Neural progenitor cell (in vitro differentiated cells): ENCODE results near the gene GIPC2. TPM values are rescaled to one million over a fixed set of nuclear protein-coding genes. Genes with fewer than 3 reads are reported as not detected.
A peak's percentile ranks its signal among the peaks of the same experiment; 100 is the strongest.

Experiments used
- DNase-seq: peaks from one replicate; pipeline ENCODE4 v3.0.0-alpha.2; 2016; ENCODE audit warnings: low spot score
- H2AFZ ChIP-seq: fragments of 200-600 bp; sonication (generic); replicated peaks from 2 replicates; pipeline ENCODE4 v1.6.1; 2016; ENCODE audit warnings: antibody characterized with exemption
- H3F3A ChIP-seq: fragments of 200-600 bp; sonication (generic); 2 replicates; pipeline ENCODE4 v1.6.1; 2016; ENCODE audit warnings: antibody characterized with exemption, low read depth
- H3K27ac ChIP-seq: fragments of 200-600 bp; sonication (generic); 2 replicates; pipeline ENCODE4 v1.5.1; 2016; ENCODE audit warnings: mild to moderate bottlenecking
- H3K27me3 ChIP-seq: fragments of 200-600 bp; sonication (generic); 2 replicates; pipeline ENCODE4 v1.6.1; 2016; ENCODE audit warnings: mild to moderate bottlenecking, moderate library complexity
- H3K36me3 ChIP-seq: fragments of 200-600 bp; sonication (generic); 2 replicates; pipeline ENCODE4 v1.5.1; 2016
- H3K4me1 ChIP-seq: fragments of 200-600 bp; sonication (generic); 2 replicates; pipeline ENCODE4 v1.6.1; 2016; ENCODE audit warnings: mixed run types
- H3K4me2 ChIP-seq: fragments of 200-600 bp; sonication (generic); 2 replicates; pipeline ENCODE4 v1.6.1; 2016
- H3K4me3 ChIP-seq: fragments of 200-600 bp; sonication (generic); 2 replicates; pipeline ENCODE4 v1.5.1; 2016
- H3K79me2 ChIP-seq: fragments of 200-600 bp; sonication (generic); 2 replicates; pipeline ENCODE4 v1.6.1; 2016; ENCODE audit warnings: low read depth
- H3K9ac ChIP-seq: fragments of 200-600 bp; sonication (generic); 2 replicates; pipeline ENCODE4 v1.6.1; 2016
- H3K9me3 ChIP-seq: fragments of 200-600 bp; sonication (generic); 2 replicates; pipeline ENCODE4 v1.5.1; 2016; ENCODE audit warnings: low read depth
- H4K20me1 ChIP-seq: fragments of 200-600 bp; sonication (generic); 2 replicates; pipeline ENCODE4 v1.6.1; 2016; ENCODE audit warnings: low read depth
- H3K27ac Mint-ChIP-seq: 3 replicates; pipeline ENCODE4 v1.8.0; 2021; ENCODE audit warnings: mixed read lengths
- H3K27me3 Mint-ChIP-seq: 2 replicates; pipeline ENCODE4 v1.8.0; 2022; ENCODE audit warnings: low read depth, mild to moderate bottlenecking, inconsistent platforms, moderate library complexity, mixed read lengths; ENCODE audit not compliant: insufficient read depth
- H3K36me3 Mint-ChIP-seq: 3 replicates; pipeline ENCODE4 v1.8.0; 2021; ENCODE audit warnings: mixed read lengths
- H3K4me1 Mint-ChIP-seq: 3 replicates; pipeline ENCODE4 v1.8.0; 2021; ENCODE audit warnings: mixed read lengths
- H3K4me3 Mint-ChIP-seq: 3 replicates; pipeline ENCODE4 v1.8.0; 2021; ENCODE audit warnings: mild to moderate bottlenecking, moderate library complexity, mixed read lengths
- H3K9me3 Mint-ChIP-seq: 3 replicates; pipeline ENCODE4 v1.8.0; 2020; ENCODE audit warnings: mixed read lengths
- EZH2 ChIP-seq: fragments of 200-600 bp; sonication (generic); IDR thresholded peaks from 2 replicates; pipeline ENCODE4 v1.6.1; 2017; ENCODE audit warnings: antibody characterized with exemption, mild to moderate bottlenecking, moderate library complexity
- EZH2phosphoT487 ChIP-seq: fragments of 200-600 bp; sonication (generic); IDR thresholded peaks from 2 replicates; pipeline ENCODE4 v1.6.1; 2017; ENCODE audit warnings: antibody characterized with exemption
- total RNA-seq: library from RNA; depleted of rRNA; stranded (reverse); fragments of >200 nt; gene quantifications from 2 replicates; pipeline ENCODE4 v1.2.3, GENCODE V29; 2015; ENCODE audit warnings: low replicate concordance
- TF ChIP-seq, protein P1 (sequence below): fragments of 200-600 bp; sonication (generic); IDR thresholded peaks from 2 replicates; pipeline ENCODE4 v1.5.1; 2017; ENCODE audit warnings: antibody characterized with exemption, mild to moderate bottlenecking

The GIPC2 gene
- total RNA-seq, 1 donor from 2014 or later = not detected

DNA sequence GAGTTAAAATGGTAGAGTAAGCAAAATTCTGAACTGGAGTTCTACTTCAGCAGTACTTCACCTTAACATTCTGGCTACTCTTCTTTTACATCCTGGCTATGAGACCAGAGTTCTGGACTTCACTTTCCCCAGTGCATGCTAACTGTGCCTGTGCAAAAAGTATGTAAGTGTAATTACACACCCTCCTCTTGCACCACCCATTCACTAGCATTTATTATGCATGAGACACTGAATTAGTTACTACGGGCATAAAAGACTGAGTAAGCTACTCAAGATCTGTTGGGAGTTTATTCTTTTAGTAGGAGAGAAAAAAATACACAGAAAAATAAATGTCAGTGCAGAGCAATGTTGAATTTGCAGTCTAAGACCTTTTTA is 87.2 kb downstream of the GIPC2 start:
- no peaks in the 10 kb centered on the region for H3K36me3 Mint-ChIP-seq
- H4K20me1 ChIP-seq = no peaks in the 10 kb centered on the region
- no peaks in the 10 kb centered on the region for H3F3A ChIP-seq
- no peak overlapping the region for H2AFZ ChIP-seq
- H3K4me3 Mint-ChIP-seq = no peak overlapping the region
- H3K27me3 Mint-ChIP-seq = peaks cover 2% of the 10 kb centered on the region
- no peak overlapping the region for H3K27ac Mint-ChIP-seq
- H3K79me2 ChIP-seq = no peaks in the 10 kb centered on the region
- H3K36me3 ChIP-seq = no peaks in the 10 kb centered on the region
- no peaks in the 10 kb centered on the region for H3K27me3 ChIP-seq
- H3K9me3 Mint-ChIP-seq = no peaks in the 10 kb centered on the region
- H3K4me2 ChIP-seq = no peak overlapping the region
- no peaks in the 10 kb centered on the region for H3K4me1 Mint-ChIP-seq
- H3K9me3 ChIP-seq = no peaks in the 10 kb centered on the region
- H3K27ac ChIP-seq = no peak overlapping the region
- H3K9ac ChIP-seq = no peak overlapping the region
- no peak overlapping the region for H3K4me3 ChIP-seq
- DNase-seq = no peak
- H3K4me1 ChIP-seq = no peaks in the 10 kb centered on the region
- TF ChIP-seq EZH2 = no peak
- no peak for TF ChIP-seq EZH2phosphoT487
- TF ChIP-seq, protein P1, sequence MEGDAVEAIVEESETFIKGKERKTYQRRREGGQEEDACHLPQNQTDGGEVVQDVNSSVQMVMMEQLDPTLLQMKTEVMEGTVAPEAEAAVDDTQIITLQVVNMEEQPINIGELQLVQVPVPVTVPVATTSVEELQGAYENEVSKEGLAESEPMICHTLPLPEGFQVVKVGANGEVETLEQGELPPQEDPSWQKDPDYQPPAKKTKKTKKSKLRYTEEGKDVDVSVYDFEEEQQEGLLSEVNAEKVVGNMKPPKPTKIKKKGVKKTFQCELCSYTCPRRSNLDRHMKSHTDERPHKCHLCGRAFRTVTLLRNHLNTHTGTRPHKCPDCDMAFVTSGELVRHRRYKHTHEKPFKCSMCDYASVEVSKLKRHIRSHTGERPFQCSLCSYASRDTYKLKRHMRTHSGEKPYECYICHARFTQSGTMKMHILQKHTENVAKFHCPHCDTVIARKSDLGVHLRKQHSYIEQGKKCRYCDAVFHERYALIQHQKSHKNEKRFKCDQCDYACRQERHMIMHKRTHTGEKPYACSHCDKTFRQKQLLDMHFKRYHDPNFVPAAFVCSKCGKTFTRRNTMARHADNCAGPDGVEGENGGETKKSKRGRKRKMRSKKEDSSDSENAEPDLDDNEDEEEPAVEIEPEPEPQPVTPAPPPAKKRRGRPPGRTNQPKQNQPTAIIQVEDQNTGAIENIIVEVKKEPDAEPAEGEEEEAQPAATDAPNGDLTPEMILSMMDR = no peak

DNA sequence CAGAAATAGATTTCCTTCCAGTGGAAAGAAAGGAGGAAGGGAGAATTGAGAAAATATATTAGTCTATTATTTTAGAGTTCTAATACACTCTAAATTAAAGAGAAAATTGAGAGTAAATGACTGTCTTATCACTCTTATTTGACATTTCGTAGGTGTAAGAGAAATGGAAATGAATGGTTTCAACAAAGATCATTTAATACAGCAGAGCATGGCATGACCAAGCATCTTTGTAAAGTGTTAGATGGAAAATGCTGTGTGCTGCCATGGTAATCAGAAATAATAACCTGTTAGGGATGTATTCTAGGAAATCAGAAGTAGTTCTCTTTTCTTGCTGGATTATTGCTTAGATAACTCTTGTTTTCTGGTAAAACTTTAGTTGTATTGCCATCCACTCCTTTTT is 90.9 kb downstream of the GIPC2 start:
- no peak overlapping the region for H3K4me3 Mint-ChIP-seq
- Histone ChIP-seq H3K4me3 (no peak overlapping the region), H3K9me3 (no peaks in the 10 kb centered on the region), H3K4me2 (no peak overlapping the region), H3K9ac (no peak overlapping the region), H2AFZ (no peak overlapping the region), H3K27me3 (no peaks in the 10 kb centered on the region), H4K20me1 (no peaks in the 10 kb centered on the region), H3K27ac (no peak overlapping the region), H3K79me2 (no peaks in the 10 kb centered on the region), H3K36me3 (no peaks in the 10 kb centered on the region), H3K4me1 (no peaks in the 10 kb centered on the region), H3F3A (no peaks in the 10 kb centered on the region)
- no peak for DNase-seq
- no peaks in the 10 kb centered on the region for H3K9me3 Mint-ChIP-seq
- peaks cover 2% of the 10 kb centered on the region for H3K27me3 Mint-ChIP-seq
- H3K27ac Mint-ChIP-seq = no peak overlapping the region
- H3K4me1 Mint-ChIP-seq = no peaks in the 10 kb centered on the region
- TF ChIP-seq, protein P1 = no peak
- TF ChIP-seq EZH2 (no peak), EZH2phosphoT487 (no peak)
- no peaks in the 10 kb centered on the region for H3K36me3 Mint-ChIP-seq

DNA sequence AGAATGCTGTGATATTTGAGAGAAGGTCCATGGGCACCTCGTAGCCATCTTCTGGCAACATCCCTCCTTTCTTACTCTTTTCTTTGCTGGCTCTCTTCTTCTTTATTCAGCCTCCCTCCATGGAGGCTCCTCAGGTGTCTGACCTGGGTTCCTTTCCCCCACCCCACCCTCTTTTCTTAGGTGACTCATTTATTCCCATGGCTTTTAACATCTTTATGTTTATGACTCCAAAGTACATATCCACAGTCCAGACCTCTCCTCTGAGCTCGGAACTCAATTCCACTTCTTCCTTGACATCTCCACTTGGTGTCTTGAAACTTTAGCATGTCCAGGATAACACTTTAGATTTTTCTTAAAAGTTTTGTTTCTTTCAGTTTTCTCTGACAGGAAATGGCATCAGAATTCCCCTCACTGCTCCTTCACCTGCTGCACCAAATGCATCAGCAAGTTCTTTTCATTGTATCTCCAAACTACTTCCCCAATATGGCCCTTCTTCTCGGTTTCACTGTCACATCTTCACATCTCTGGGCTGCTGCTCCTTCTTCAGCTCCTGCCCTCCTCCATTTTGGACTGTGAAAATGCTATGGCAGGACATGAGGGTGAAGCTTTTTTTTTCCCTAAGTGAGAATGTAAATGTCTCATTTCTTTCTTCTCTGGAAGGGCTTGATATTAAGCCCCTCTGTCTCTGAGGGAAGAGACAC is 95.9 kb downstream of the GIPC2 start:
- no peak overlapping the region for H3K9ac ChIP-seq
- H4K20me1 ChIP-seq = no peaks in the 10 kb centered on the region
- H3K4me1 ChIP-seq = no peaks in the 10 kb centered on the region
- Mint-ChIP-seq H3K27me3 (no peaks in the 10 kb centered on the region), H3K4me1 (peaks cover 2% of the 10 kb centered on the region), H3K9me3 (no peaks in the 10 kb centered on the region), H3K27ac (peak overlapping the region; percentile 19), H3K4me3 (no peak overlapping the region), H3K36me3 (no peaks in the 10 kb centered on the region)
- no peak overlapping the region for H3K4me2 ChIP-seq
- no peaks in the 10 kb centered on the region for H3K27me3 ChIP-seq
- H3F3A ChIP-seq = no peaks in the 10 kb centered on the region
- TF ChIP-seq, protein P1 = no peak
- TF ChIP-seq EZH2 = no peak
- H3K36me3 ChIP-seq = no peaks in the 10 kb centered on the region
- no peak for DNase-seq
- no peaks in the 10 kb centered on the region for H3K9me3 ChIP-seq
- no peak overlapping the region for H3K27ac ChIP-seq
- no peak overlapping the region for H3K4me3 ChIP-seq
- no peaks in the 10 kb centered on the region for H3K79me2 ChIP-seq
- no peak overlapping the region for H2AFZ ChIP-seq
